ENCODE data around the gene TP73.

TP73 gene

DNA sequence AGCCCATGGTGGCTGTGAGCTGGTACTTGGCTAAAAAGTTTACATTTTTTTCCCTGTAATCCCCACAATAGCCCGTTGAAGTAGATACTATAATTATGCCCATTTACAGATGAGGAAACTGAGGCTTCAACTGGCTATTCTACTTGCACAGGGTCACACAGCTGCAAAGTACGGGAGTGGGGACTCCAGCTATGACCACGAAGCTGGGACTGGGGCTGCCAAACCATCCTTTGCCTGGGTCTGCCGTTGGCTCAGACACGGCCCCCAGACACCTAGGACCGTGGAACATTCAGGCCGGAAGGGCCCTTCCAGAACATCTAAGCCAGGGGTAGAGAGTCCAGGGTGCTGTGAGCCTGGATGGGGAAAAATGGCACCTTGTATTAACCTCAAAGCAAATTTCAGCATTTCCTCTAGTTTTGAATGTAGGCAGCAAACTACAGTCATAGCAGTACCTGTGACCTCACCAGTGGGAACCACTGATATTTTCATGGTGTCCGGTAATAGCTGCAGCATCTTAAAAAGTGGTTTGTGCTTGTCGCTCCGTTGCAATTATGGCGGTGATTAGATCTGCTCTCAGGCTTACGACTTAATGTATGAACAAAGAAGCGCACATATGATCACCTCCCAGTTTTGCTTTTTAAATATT is 4.3 kb downstream of the TP73 start:
- no peak for DNase-seq

DNA sequence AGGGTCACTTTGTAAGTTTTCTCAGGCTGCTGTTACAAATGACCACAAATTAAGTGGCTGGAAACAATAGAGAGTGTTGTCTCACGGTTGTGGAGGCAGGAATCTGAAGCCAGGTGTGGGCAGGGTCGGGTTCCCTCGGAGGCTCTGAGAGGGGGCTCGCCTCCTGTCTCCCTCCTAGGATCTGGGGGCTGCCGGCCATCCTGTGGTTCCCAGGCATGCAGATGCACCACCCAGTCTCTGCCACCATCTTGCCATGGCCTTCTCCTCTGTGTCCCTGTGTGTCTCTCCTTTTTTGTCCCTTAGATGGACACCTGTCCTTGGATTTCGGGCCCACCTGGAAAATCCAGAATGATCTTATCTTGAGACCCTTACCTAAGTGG is 4.8 kb downstream of the TP73 start:
- DNase-seq = no peak

DNA sequence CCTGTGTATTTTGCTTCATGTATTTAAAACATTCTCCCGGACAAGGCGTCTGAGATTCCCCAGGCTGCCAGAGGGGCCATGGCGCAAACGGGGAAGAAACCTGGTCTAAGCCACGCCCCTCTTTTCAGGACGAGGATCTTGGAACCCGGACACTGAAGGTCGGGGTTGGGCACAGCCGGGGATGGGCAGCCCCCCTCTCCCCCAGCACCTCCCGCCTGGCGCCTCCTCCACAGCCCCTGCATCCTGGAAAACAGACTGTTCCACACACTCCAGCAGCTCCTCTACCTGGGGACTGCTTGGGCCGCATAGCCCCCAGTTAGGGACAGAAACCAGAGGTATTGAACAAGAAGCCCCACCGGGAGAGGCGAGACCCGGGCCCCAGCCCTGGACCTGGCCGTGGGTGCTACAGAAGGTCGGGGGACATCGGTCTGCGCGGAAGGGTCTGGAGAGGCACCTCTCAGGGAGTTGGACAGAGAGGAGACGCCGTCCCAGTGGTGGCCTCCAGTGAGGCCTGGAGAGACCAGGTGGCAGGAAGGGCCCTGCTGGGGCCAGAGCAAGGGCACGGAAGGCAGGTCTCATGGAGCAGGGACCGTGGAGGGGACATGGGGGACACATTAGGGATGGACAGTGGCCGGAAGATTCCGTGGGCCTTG is 5.4 kb downstream of the TP73 start:
- DNase-seq = no peak

- DNase-seq = no peak
These were observed 5.9 kb downstream of the TP73 start for GRCh38 chr1:3658231-3658615.

GRCh38 chr1:3659093-3659492 is 6.8 kb downstream of the TP73 start:
- DNase-seq = no peak

DNA sequence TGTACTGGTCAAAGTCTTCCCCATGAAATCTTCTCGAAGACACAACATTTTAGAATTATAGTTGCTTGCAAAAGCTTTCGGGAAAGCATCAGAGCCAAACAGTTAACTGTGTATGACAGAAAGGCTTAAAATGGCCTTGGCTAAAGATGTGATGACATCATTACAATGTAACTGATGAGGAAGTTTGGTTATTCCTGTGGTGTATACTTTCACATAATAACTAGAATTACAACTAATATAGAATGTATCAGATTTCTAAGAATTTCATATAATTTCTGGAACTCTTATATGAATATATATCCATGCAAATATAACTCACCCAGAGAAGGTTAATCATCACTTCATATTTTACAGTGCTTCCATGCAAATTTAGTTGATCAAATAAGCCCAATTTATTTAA is 8.4 kb downstream of the TP73 start:
- no peak for DNase-seq

GRCh38 chr1:3661631-3662030 is 9.3 kb downstream of the TP73 start:
- no peak for DNase-seq

GRCh38 chr1:3662080-3662671 is 9.9 kb downstream of the TP73 start:
- DNase-seq = no peak

- no peak for DNase-seq
These were observed 11.8 kb downstream of the TP73 start for GRCh38 chr1:3663999-3664699.

DNA sequence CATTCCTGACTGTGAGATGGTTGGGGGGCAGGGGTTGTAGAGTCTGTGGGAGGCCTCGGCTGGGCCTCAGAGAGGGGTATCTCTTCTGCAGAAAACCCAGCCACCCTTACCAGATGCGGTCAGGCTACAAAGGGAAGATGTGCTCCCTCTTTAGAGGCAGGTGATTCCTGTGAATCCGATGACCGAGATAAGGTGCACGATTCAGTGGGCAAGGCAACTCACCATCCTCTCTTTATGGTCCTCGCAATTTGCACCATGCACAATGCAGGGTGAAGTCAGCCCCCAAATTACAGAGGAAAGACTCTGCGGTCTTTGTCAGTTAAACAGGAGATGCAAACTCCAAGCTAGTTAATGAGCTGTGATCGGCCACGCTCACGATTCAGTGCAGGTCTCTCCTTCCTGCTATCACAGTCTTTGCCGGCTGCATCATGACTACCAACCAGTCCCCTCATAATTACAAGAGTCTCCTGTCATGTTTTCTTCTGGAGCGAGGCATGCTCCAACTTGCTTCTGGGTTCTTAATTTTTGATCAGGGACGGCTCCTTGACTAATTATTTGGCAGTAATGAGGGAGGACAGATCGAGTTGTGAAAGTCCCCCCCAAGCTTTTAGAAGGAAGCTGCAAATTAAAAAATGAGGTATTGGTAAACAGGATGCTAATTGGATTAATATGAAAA is 12.5 kb downstream of the TP73 start:
- DNase-seq = no peak

- DNase-seq = no peak
These were observed 15.8 kb downstream of the TP73 start for GRCh38 chr1:3668148-3668547.

- no peak for DNase-seq
These were observed 16.4 kb downstream of the TP73 start for GRCh38 chr1:3668585-3669300.

DNA sequence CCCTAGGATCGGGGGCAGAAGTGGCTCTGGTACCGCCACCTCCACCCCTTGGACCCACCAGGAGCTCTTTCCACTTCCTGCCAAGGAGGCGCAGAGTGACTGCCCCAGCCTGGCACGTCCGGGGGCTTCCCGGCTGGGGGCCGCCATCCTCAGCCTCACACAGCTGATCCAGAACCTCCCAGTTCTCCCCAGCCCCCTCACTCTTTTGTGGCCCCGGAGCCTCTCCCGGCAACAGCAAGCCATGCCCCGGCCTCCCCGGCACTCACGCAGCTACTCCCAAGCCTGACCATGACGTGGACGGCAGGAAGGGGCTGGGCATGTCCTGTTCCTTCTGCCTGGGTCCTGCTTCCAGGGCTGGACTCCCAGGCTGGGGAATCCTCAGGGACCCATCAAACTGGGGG is 17.1 kb downstream of the TP73 start:
- no peak for DNase-seq

GRCh38 chr1:3669971-3670431 is 17.7 kb downstream of the TP73 start:
- DNase-seq = no peak

- DNase-seq = no peak
These were observed 18.5 kb downstream of the TP73 start for GRCh38 chr1:3670823-3671265.

DNA sequence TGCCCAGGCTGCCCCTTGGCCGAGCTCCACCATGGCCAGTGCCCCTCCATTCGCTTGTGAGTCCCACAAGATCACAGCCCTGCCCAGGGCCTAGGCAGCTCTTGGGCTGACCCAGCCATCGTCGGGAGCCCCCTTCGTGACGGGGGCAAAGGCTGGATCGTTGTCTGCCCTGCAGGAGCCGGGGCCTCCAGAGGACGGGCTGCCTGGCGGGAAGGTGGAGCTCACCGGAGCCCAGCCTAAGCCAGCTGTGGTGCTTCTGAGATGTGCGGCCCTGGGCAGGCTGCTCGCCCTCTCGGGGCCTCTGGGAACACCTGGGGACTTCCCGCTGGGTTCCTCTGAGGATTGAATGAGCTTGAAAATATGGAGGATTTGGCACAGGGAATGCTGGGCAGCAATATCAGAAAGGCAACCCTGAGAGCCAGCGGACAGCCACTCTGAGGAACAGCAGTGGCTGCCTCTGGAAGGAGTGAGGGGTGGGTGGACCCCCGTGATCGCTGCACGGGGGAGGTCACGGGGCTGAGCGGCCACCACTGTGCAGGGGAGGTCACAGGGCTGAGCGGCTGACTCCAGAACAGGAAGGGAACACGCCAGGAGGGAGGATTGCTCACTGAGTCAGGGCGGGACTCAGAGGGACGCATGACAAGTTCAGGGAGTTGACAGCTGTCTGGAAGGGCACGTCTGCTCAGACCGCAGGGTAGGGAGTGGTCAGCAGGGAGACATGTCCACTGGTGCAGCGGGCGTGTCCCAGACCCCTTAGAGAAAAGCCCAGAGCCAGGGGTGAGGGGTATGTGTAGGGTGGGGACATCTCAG is 19.3 kb downstream of the TP73 start:
- no peak for DNase-seq

DNA sequence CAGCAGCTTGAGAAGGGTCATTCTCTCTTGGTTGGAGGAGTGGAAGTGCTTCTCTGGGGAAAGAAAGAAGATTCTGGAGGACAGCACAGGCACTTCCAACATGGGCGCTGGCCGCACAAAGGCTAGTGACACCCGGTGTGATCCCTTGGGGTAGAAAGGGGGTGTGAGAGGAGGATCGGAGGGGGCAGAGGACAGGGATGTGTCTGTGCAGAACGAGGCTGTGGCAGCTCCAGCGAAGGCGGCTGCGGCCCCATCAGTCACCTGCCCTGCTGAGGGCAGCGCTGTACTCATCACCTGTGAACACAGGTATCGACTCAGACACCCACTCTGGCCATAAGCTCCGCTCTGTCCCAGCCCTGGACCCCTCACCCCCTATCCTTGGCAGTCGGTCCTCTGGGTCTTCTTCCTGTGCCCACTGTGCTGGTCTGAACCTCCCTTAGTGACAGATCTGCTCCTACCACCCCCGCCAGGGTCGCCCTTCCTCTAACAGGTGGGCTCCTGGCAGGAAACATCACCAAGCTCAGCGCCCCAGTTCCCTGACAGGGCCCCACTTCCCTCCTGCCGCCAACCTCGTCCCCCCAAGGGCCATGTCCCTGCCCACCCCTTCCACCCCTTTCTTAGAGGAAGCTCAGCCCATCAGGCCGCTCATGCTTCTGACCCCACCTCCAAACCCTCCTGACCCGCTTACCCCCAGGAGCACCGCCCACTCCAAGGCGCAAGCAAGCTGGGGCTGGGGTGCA is 20.1 kb downstream of the TP73 start:
- no peak for DNase-seq

GRCh38 chr1:3672971-3673361 is 20.6 kb downstream of the TP73 start:
- no peak for DNase-seq

- no peak for DNase-seq
These were observed 21.2 kb downstream of the TP73 start for GRCh38 chr1:3673381-3674099.
